ES-I3 (cell line): Measurements from ENCODE around the gene BAZ2A.
"Not testable (repeated sequence)": the region's sequence is repeated elsewhere in the genome, so short reads cannot be mapped to it uniquely, and the experiment has no call there.

ENCODE experiments used
- H3K36me3 ChIP-seq: 2 replicates; pipeline ENCODE4 v1.6.1; 2013; ENCODE audit warnings: mild to moderate bottlenecking, low read length, control low read depth, moderate library complexity; ENCODE audit not compliant: insufficient read depth
- H3K4me1 ChIP-seq: 2 replicates; pipeline ENCODE4 v1.6.1; 2013; ENCODE audit warnings: mild to moderate bottlenecking, control low read depth, low read length; ENCODE audit not compliant: insufficient read depth
- H3K9ac ChIP-seq: 2 replicates; pipeline ENCODE4 v1.6.1; 2013; ENCODE audit warnings: low read depth, mild to moderate bottlenecking, low read length, moderate library complexity
- H3K9me3 ChIP-seq: 2 replicates; pipeline ENCODE4 v1.6.1; 2013; ENCODE audit warnings: mild to moderate bottlenecking, low read length, moderate library complexity; ENCODE audit not compliant: control insufficient read depth, insufficient read depth

Gene BAZ2A

DNA sequence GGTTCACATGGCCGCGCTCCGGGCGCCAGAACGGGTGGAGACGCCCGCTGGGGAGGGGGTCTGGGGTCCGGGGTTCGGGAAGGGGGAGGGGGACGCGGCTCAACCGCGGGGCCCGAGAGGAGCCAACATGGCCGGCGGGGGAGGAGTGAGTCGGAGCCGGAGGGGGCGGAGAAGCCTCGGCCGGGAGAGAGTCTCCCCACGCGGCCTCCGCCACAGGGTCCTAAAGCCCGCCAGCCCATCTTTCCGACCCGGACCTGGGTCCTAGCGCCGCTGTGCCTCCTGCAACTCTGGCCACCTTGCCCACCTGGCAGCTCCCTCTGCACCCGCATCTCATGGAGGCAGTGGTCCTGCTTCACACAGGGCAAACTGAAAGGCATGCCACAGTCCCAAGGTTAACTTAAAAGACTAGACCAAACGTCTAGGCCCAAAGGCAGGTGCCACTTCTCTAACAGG, at the start of gene BAZ2A:
Gene BAZ2A, minus strand, starts transcription at position 147 of the 453 bp plus-strand sequence. CDS start 12,796 bp downstream, outside the sequence.
- no peaks in the 10 kb centered on the region for H3K36me3 ChIP-seq
- H3K4me1 ChIP-seq: peaks cover 28% of the 10 kb centered on the region
- H3K9me3 ChIP-seq: no peaks in the 10 kb centered on the region
- peak within 1 kb of the TSS; percentile 81 for H3K9ac ChIP-seq

DNA sequence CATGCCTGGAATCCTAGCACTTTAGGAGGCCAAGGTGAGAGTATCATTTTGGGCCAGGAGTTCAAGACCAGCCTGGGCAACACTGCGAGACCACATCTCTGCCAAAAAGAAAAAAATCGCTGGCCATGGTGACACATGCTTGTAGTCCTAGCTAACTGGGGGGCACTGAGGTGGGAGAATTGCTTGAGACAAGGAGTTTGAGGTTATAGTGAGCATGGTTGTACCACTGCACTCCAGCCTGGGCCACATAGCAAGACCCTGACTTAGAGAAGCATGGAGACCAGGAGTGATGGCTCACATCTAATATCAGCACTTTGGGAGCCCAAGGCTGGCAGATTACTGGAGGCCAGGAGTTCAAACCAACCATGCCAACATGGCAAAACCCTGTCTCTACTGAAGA, 48.7 kb upstream of the BAZ2A start:
- H3K9me3 ChIP-seq: no peaks in the 10 kb centered on the region
- H3K36me3 ChIP-seq: no peaks in the 10 kb centered on the region
- H3K9ac ChIP-seq: no peak overlapping the region
- peaks cover 10% of the 10 kb centered on the region; the same call in 1 of the 2 replicates for H3K4me1 ChIP-seq

DNA sequence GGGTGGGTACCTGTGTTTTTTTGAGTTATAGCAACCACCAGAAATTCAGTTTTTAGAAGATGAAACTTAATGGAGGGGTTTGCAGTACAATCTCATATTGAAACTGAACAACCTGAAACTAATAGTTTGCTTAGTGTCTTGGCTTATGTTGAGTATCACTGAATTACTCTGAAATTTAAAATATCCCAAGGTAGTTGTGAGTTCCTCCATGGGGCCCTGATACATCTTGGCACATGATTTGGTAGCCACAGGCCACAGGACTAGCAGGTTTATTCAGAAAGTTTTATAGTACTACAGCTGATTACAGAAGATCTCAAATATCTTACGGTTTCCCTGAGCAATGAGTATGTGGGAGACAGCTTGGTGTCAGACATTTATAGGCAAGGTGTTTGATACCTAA, 47.6 kb upstream of the BAZ2A start:
- H3K9ac ChIP-seq: no peak overlapping the region
- no peaks in the 10 kb centered on the region for H3K36me3 ChIP-seq
- peaks cover 10% of the 10 kb centered on the region; the same call in 1 of the 2 replicates for H3K4me1 ChIP-seq
- no peaks in the 10 kb centered on the region for H3K9me3 ChIP-seq

DNA sequence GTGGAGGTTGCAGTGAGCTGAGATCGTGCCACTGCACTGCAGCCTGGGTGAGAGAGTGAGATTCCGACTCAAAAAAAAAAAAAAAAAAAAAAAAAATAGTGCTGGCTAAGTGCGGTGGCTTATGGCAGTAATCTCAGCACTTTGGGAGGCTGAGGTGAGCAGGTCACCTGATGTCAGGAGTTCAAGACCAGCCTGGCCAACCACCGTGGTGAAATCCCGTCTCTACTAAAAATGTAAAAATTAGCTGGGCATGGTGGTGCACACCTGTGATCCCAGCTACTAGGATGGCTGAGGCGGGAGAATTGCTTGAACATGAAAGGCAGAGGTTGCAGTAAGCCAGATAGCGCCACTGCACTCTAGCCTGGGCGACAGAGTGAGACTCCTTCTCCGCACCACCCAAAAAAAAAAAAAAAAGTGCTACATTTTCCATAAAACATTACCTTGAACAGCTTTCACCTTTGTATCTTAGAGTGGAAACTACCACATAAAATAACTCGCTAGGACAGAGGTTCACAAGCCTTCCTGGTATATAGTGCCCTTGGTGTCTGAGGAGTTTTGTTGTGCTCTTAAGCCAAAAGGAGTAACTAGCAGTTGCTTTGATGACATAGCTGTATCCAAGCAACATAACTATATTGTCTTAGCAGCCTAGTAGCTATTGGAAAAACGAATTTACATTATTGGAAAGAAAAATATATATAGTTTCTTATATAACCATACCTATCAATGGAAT, 46.9 kb upstream of the BAZ2A start:
- H3K36me3 ChIP-seq: no peaks in the 10 kb centered on the region
- peaks cover 10% of the 10 kb centered on the region; the same call in 1 of the 2 replicates for H3K4me1 ChIP-seq
- H3K9me3 ChIP-seq: no peaks in the 10 kb centered on the region
- no peak overlapping the region for H3K9ac ChIP-seq

DNA sequence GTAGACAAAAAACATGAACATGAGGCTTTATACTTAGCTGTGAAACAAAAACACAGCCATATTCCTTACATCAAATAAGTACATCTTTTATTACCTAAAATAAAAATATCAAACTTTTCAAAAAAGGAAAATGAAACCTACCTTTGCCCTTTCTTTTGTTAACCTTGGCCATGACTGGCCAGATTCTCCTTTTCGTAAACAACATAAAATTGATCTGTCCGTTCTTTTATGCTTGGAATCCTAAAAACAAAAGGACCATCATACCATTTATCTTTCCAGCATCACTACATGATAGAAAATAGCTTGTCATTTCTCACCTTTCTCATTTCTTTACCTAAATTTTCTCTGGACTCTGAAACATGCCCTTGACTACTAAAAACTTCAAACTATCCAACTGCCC, 41.5 kb upstream of the BAZ2A start:
- Histone ChIP-seq H3K36me3 (peaks cover 26% of the 10 kb centered on the region), H3K9ac (no peak overlapping the region), H3K4me1 (0 out of 2 replicates have a peak, but pooled peaks cover 3% of the 10 kb centered on the region), H3K9me3 (no peaks in the 10 kb centered on the region)

DNA sequence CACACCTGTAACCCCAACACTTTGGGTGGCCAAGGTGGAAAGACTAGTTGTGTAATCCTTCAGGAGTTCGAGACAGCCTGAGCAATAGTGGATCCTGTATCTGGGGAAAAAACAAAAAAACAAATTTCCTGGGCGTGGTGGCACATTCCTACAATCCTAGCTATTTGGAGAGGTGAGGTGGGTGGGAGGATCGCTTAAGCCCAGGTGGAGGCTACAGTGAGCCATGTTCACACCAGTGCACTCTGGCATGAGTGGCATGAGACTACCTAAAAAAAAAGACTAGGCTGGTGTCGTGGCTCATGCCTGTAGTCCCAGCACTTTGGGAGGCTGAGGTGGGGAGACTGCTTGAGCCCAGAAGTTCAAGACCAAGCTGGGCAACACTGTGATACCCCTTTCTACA, 40.7 kb upstream of the BAZ2A start:
- Histone ChIP-seq H3K4me1 (no peaks in the 10 kb centered on the region), H3K36me3 (peaks cover 30% of the 10 kb centered on the region), H3K9me3 (no peaks in the 10 kb centered on the region), H3K9ac (no peak overlapping the region)

DNA sequence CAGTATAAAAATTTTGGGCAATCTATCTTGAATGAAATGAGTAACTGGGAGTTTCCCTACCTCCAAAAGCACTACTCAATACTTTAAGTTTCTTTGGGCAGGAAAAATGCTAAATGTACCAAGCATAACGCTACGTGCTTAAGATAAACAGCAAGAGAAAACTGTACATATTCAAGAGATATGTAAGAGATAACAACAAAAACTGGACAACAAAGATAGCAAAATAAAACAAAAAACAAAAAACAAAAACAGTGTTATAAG, 38.0 kb upstream of the BAZ2A start:
- H3K4me1 ChIP-seq: no peaks in the 10 kb centered on the region
- H3K9ac ChIP-seq: no peak overlapping the region
- peaks cover 35% of the 10 kb centered on the region for H3K36me3 ChIP-seq
- no peaks in the 10 kb centered on the region for H3K9me3 ChIP-seq

DNA sequence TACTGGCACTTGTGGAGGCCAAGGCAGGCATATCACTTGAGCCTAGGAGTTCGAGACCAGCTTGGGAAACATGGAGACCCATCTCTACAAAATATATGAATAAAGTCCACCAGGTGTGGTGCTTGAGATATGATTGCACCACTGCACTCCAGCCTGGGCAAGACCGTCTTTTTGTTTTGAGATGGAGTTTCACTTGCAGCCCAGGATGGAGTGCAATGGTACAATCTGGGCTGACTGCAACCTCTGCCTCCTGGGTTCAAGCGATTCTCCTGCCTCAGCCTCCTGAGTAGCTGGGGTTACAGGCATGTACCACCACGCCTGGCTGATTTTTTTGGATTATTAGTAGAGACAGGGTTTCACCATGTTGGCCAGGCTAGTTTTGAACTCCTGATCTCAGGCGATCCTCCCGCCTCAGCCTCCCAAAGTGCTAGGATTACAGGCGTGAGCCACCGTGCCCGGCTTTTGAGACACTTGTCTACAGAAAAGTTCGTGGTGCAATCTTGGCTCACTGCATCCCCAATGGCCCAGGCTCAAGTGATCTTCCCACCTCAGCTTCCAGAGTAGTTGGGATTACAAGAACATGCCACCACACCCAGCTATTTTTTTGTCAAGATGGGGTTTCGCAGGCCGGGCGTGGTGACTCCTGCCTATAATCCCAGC, 32.0 kb upstream of the BAZ2A start:
- peaks cover 14% of the 10 kb centered on the region for H3K36me3 ChIP-seq
- H3K9ac ChIP-seq: no peak overlapping the region
- no peaks in the 10 kb centered on the region for H3K4me1 ChIP-seq
- no peaks in the 10 kb centered on the region for H3K9me3 ChIP-seq

DNA sequence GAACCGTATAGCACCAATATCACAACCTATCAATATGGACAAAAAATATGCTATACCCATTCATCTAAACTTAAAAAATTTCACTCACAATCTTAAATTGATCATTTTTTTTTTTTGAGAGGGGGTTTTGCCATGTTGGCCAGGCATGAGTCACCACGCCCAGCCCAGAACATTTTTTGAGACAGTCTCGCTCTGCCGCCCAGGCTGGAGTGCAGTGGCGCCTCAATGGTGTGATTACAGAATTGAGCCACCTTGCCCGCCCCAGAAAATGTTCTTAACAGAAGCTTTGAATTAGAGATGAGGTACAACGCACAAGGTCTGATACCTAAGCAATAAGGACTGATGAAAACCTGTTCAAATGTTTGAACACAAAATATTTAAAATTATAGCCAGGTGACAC, 31.4 kb upstream of the BAZ2A start:
- no peak overlapping the region for H3K9ac ChIP-seq
- no peaks in the 10 kb centered on the region for H3K4me1 ChIP-seq
- no peaks in the 10 kb centered on the region for H3K9me3 ChIP-seq
- peaks cover 9% of the 10 kb centered on the region for H3K36me3 ChIP-seq

DNA sequence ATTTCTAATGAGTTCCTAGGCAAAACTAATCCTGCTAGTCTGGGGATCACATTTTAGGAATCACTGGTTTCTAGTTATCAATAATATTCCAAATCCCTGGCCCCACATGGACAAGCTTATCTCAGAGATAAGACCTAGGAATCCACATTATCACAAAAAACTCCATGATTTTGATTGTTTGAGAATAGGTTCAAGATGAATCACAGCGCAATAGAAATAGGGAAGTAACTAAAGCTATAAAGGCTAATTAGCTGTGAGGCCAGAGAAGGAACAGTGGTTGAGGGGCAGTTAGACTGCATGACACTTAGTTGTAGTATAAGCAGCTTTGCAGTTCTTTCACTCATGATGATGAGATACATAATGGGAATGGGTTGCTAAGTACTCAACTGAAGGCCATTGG, 28.8 kb upstream of the BAZ2A start:
- Histone ChIP-seq H3K4me1 (no peaks in the 10 kb centered on the region), H3K36me3 (no peaks in the 10 kb centered on the region; the same call in 1 of the 2 replicates), H3K9me3 (peaks cover 3% of the 10 kb centered on the region; the same call in 1 of the 2 replicates), H3K9ac (no peak overlapping the region)

DNA sequence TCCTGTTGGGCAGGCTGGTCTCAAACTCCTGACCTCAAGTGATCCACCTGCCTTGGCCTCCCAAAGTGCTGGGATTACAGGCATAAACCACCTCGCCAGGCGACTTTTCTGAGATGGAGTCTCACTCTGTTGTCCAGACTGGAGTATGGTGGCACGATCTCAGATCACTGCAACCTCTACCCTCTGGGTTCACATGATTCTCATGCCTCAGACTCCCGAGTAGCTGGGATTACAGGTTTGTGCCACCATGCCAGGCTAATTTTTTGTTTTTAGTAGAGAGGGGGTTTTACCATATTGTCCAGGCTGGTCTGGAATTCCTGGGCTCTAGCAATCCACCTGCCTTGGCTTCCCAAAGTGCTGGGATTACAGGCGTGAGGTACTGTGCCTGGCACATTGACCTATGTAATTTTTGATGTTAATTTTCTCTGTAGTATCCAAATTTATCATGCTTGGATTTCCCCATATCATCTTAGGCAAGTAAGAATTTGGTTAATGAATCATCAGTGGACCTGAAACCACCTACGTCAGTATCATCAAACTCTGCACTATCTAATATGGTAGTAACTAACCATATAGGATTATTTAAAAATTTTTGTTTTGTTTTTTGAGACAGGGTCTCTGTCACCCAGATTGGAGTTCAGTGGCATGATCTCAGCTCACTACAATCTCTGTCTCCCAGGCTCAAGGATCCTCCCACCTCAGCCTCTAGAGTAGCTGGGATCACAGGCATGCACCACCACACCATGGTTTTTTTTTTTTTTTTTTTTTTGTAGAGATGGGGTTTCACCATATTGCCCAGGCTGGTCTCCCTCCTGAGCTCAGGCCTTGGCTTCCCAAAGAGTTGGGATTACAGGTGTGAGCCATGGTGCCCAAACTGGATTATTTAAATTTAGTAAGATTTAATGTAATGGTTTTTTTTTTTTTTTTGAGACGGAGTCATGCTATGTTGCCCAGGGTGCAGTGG, 27.6 kb upstream of the BAZ2A start:
- Histone ChIP-seq H3K9ac (no peak overlapping the region), H3K36me3 (no peaks in the 10 kb centered on the region), H3K9me3 (peaks cover 8% of the 10 kb centered on the region; the same call in 1 of the 2 replicates), H3K4me1 (no peaks in the 10 kb centered on the region)

DNA sequence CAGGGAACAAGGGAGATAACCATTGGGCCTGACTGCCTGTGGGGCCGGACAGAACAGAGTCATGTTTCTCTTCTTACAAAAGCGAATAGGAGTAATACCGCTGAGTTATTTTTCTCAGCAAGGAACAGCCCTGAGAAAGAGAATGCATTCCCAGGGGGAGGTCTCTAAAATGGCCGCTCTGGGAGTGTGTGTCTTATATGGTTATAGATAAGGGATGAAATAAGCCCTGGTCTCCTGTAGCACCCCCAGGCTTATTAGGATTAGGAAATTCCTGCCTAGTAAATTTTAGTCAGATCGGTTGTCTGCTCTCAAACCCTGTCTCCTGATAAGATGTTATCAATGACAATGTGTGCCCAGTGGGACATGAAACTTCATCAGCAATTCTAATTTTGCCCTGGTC, 23.7 kb upstream of the BAZ2A start:
- not testable (repeated sequence) for H3K36me3 ChIP-seq, H3K9ac ChIP-seq, H3K4me1 ChIP-seq, H3K9me3 ChIP-seq

DNA sequence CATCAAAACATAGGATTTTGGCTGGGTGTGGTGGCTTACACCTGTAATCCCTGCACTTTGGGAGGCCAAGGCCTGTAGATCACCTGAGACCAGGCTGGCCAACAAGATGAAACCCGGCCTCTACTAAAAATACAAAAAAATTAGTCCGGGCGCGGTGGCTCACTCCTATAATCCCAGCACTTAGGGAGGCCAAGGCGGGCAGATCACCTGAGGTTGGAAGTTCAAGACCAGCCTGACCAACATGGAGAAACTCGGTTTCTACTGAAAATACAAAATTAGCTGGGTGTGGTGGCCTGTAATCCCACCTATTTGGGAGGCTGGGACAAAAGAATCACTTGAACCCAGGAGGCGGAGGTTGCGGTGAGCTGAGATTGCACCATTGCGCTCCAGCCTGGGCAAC, 17.9 kb upstream of the BAZ2A start:
- H3K36me3 ChIP-seq: peaks cover 16% of the 10 kb centered on the region
- not testable (repeated sequence) for H3K4me1 ChIP-seq, H3K9me3 ChIP-seq, H3K9ac ChIP-seq

DNA sequence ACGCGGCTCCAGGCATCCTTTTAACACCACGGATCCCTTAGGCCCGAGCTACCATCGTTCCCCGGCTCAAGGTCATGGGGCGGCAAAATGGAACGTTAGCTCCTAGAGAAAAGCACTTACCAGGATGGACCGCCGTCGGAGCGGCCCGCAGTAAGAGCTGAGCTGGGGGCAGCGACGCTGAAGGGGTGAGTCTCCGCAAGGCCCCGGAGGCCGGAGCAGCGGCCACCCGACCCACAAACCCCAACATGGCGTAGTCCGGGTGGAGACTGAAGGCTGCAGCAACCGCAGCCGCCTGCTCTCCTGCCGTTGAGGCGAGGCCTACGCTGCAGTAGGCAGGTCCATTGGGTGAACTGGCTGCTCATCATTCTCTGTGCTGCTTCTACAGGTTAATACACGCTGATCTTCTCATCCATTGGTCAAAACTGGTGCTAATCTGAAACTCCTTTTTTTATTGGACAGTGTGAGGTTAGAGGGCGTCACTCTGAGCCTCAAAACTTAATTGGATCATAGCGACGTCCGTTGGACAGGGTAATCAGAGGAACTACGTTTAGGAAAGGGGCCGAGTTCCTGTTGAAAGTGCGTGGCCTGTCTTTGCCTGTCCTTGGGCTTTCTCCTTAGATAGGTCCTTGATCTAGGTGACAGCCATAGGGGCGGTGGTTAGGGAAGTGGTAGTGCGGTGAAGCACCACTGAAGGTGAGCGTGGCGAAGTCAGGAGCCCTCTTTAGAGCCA, 15.8 kb upstream of the BAZ2A start, which contains the start of gene ATP5F1B:
Gene ATP5F1B, minus strand, starts transcription at position 268 of the 730 bp plus-strand sequence. Its CDS starts 21 bp downstream, at position 247.
- H3K9me3 ChIP-seq: no peaks in the 10 kb centered on the region
- peak within 1 kb of the TSS; percentile 92 for H3K9ac ChIP-seq
- peaks cover 26% of the 10 kb centered on the region for H3K36me3 ChIP-seq
- H3K4me1 ChIP-seq: no peaks in the 10 kb centered on the region
